GM13977 (cell line): Measurements from ENCODE around the gene TRMO.
"Not testable (repeated sequence)": the region's sequence is repeated elsewhere in the genome, so short reads cannot be mapped to it uniquely, and the experiment has no call there.

ENCODE experiments used
- DNase-seq: peaks from one replicate; pipeline ENCODE4 v3.0.0; 2012; ENCODE audit warnings: low spot score
- CTCF ChIP-seq: IDR thresholded peaks from 2 replicates; pipeline ENCODE4 v1.5.1; 2012; ENCODE audit warnings: mild to moderate bottlenecking, control low read depth; ENCODE audit not compliant: insufficient read depth; ENCODE audit errors: extremely low read depth, missing control alignments
- in situ Hi-C: fragments of 300-500 bp; cut with MboI; formaldehyde crosslinking; loops from one replicate; pipeline ENCODE4 v1.12.0; 2022; ENCODE audit warnings: low sequenced_read_pairs, low pct_unique_long_range_greater_than_20kb, mixed read lengths, inconsistent platforms; ENCODE audit not compliant: unreplicated experiment

The TRMO gene

GRCh38 chr9:97962575-97962974 is 40.3 kb upstream of the TRMO start:
- DNase-seq = no peak

GRCh38 chr9:97962136-97962535 is 39.8 kb upstream of the TRMO start:
- in situ Hi-C loops = no loop called here
- TF ChIP-seq CTCF = no peak
- DNase-seq = no peak

More at GRCh38 chr9:97962575-97962974, 40.3 kb upstream of the TRMO start:
- in situ Hi-C loops = no loop called here
- TF ChIP-seq CTCF = no peak

- in situ Hi-C loops = no loop called here
- no peak for DNase-seq
- no peak for TF ChIP-seq CTCF
Measured at GRCh38 chr9:97961361-97961760, 39.1 kb upstream of the TRMO start.

- in situ Hi-C loops, DNase-seq: not testable (repeated sequence)
Measured at GRCh38 chr9:97960678-97961328, 38.5 kb upstream of the TRMO start.

- TF ChIP-seq CTCF = no peak
- in situ Hi-C loops = no loop called here
- DNase-seq = no peak
Measured at GRCh38 chr9:97959585-97959984, 37.3 kb upstream of the TRMO start.

GRCh38 chr9:97958812-97959511 is 36.7 kb upstream of the TRMO start:
- in situ Hi-C loops = no loop called here
- no peak for TF ChIP-seq CTCF
- no peak for DNase-seq

GRCh38 chr9:97956331-97956730 is 34.0 kb upstream of the TRMO start:
- DNase-seq = no peak
- in situ Hi-C loops = no loop called here
- no peak for TF ChIP-seq CTCF
